Stimulated activated CD4-positive, alpha-beta T cell treated with anti-CD3 and anti-CD28 coated beads, Interleukin-12 subunit alpha, Interleukin-12 subunit beta, amount 100 ng/mL, for 4 hours (primary cell): ENCODE measurements around the gene CAMTA1.

Experiments
- DNase-seq: peaks from one replicate; pipeline ENCODE4 v3.0.0-alpha.2; 2020

CAMTA1 gene

DNA sequence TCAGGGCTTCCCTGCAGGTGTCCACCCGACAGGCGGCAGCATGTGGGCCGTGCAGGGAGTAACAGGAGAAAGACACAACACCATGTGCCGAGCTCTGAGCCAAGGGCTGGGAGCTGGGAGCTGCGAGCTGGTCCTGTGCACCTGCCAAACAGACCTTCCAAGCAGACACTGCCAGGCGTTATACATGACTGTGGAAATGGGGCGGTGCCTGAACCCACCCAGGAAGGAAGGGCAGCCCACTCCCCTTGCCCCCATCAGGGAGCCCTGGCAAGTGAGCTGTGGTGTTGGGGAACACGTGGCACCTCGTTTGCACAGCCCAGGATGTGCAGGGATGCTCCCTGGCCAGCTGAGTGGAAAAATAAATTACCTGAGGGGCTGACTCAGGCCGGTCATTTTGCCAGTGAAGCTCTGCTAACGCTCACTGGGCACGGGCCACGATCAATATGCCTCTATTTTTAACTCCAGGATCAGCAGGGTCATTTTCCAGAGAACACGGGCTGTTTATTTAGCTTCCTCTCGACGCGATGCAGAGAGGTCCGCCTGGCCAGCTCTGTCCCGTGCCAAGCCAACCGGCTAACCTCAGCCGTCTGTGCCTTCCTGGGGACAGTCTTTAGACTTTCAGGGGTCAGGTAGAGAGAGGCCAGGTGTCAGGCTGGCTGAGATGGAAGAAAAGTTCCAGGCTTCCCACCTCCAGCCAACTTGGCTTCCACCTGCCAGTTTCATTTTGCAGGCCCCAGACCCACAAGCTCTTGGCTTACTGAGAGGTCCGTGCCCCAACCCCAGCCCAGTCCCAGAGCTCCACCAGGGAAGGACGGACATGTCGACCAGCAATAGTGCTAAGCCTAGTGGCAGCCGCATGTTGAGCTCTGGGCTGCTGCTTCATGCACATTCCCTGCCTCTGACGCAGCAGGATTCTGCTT is 789.1 kb downstream of the CAMTA1 start:
- DNase-seq, result no peak

DNA sequence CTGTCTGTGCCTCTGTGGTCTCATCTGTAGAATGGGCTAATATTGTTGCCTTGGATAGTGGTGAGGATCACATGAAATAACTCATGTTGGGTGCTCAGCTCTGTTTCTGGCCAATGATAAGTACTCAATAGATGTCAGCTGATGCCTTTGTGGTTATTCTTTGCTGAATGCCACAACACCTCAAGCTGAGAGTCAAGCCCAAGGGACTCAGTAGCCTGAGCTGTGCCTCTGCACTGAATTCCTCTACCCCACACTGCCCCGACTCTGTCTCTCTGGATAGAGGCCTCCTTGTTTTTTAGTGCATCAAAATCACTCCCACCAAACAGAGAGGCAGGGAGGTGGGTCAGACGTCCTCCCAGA is 789.8 kb downstream of the CAMTA1 start:
- DNase-seq, result no peak

DNA sequence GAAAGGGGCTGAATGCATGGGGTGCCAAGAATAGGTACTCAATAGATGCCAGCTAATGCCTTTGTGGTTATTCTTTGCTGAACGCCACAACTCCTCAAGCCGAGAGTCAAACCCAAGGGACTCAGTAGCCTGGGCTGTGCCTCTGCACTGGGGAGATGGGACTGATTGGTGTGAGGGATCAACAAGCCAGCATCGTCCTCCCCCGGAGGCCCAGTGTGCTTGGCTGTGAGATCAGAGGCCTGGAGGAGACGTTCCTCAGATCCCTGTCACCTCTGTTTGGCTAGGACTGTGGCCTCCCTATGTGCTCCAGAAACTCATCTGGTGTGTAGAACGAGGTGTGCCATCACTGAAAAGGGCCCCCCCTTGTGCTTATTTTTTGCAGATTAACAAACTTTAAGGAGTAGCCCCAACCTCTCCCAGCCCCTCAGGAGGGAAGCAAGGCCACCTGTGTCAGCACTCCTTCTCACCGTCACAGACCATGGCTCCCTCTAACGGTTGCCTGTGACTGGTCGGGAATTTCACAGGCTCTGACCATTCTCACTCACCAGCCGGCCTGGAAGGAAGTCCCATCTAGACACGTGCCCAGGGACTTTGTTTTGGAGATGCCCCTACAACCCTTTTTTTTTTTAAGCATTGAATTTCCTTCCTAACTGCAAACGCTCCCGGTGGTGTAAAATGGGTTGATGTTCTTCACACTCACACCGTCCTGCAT is 791.8 kb downstream of the CAMTA1 start:
- DNase-seq, result no peak

DNA sequence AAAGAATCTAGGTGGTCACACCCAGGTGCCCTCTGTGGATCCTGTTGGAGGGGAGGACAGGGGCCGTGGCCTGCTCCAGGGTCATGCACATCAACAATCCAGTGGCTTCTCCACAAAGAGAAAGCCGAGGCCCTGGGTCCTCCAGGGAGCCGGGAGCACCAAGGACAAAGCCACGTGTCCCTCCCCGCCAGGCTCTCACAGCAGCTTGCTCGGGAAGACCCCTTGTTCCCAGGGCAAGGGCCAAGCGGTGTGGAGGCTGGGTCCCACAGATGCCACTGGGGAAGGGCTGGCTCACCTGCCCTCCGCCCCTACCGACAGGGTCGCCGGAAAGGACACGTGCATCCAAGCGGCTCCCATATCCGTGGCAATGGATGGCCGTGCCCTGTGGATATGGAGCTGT is 793.0 kb downstream of the CAMTA1 start:
- no peak for DNase-seq

DNA sequence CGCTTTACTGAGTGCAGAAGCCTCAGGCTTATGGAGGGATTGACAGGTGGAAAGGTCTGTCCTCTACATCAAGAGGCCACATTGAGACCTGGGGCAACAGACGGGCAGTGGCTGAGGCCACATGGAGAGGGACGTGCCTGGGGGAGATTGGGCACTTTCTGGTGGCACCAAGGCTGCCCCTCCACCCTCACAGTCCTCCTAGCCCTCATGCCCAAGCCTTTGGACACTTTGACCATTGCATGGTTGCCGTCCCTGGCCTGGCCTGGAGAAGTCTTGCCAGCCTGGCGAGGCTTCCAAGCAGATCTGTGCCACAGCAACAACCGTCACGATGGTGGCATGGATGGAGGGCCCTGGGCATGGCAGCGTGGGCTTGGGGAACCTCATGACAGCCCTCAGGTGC is 793.8 kb downstream of the CAMTA1 start:
- no peak for DNase-seq

DNA sequence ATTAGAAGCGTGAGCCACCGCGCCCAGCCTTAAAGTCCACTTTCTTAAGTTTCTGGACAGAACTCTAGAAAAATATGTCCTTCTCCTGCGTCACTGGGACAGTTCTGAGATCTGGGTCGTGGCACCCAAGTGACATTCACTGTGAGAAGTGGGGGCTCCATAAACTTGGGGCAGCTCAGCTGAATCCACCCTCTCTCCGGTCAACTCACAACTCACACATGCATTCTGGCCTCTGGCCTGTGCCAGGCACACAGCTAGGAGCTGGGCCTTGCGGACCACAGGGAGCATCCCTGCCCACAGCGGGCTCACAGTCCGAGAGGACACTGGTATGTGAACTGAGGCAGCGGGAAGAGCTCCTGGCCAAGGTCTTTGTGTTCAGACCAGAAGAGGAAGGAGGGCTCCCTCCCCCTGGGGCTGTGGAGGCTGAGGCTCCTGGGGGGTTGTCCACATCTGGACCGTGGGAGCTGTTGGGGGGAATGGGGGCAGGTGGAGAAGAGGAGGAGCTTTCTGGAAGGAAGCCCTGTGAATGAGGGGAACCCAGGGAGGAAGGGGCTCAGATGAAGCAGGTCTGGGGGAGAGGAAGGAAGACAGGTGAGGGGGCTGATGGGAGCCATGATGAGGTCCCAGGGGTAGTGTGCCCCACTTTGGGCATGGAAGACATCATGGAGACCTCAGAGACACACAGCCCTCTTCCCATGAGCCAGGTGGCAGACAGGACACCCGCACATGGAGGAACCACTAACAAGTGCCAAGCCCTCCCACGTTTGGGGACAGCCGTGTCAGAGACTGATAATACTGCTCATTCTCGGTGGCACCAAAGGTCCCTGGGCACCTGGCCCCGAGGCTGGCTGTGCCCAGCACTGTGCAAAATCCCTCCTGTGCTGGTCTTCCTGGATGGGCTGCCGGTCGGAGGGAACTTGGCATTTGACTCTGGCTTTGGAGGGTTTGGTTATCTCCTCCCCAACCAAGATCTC is 794.9 kb downstream of the CAMTA1 start:
- DNase-seq, result no peak

DNA sequence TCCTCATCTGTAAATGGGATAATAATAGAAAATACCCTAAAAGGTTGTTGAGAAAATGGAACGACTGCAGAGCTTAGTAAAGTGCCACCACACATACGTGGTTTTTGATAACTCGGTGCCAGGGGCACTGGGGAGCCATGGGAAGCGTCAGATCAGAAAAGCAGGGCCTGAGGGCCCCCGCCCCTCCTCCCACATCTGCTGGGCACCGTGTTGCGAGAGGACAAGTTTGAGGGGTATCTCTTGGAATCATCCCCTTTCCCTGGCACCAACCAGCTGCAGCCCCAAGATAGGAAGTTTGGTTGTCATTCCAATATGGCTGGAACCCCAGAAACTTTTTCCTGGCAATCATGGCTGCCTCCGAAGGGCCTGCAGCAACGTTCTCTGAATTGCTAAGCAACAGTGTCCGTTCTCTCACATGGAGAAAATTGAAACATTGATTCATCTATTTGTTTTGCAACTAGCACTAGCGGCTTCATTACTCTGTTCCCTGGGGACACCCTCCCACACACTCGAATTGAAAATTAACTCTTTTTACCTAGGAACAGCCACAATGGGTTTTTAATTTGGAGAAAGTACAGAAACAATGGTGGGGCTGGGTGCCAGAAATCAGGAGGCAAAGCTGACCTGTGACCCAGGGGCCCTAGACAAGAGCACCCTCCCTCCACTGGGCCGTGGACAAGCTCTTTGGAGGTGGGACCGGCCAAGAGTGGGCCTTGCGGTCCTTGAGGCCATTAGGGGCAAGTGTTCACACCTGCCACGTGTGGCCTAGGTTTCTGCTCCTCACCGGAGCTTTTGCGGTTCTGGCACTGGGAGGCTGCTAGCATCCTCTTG is 795.9 kb downstream of the CAMTA1 start:
- DNase-seq, result no peak

DNA sequence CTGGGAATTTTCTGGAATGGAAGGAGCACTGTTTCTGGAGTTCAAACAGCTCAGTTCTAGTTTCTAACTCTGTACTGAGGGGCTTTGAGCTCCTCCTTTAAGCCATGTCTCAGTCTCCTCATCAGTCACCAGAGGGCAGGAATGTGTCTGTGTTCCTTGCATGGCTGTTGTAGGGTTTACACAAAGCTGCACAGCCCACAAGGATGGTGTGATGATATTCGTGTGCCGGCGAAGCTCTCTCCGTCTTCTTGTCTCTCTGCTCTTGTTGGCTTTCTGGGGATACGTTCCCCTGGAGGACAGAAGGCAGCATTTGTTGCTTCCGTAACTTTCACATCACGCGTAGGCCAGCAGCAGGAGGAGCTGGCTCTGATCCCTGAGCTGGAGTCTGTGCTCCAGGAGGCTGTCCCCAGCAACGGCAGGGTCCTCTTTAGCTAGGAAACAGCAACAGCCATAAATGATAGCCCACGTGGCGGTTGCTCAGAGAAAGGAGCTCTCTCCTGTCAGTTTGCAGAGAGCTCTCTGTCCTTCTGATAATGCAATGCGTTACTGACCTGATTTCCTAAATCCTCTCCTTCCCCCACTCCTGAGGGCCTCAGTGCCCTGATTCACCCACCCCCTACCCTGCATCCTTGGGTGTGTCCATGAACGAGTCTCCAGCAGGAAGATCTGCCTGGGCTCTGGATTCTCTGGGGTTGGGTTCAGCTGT is 796.7 kb downstream of the CAMTA1 start:
- DNase-seq, result no peak

DNA sequence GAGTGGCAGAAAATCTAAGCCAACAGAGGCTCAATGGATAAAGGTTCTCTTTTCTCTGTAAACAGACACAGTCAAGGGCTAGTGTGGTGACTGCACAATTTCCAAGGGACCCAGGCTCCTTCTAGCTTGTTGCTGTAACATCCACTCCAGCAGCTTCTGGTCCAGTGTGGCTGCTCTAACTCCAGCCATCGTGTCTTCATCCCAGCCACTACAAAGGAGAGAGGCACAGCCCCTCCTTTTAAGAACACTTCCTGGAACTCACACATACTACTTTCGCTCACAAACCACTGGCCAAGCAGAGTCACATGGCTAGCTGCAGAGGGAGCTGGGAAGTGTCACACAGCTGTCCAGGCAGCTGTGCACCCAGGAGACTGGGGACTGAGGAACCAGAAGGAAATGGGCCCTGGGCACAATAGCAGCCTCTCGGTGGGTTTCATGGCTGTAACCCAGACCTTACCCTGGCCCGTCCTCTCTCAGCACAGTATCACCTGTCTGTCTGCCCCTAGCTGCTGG is 797.3 kb downstream of the CAMTA1 start:
- DNase-seq, result no peak

DNA sequence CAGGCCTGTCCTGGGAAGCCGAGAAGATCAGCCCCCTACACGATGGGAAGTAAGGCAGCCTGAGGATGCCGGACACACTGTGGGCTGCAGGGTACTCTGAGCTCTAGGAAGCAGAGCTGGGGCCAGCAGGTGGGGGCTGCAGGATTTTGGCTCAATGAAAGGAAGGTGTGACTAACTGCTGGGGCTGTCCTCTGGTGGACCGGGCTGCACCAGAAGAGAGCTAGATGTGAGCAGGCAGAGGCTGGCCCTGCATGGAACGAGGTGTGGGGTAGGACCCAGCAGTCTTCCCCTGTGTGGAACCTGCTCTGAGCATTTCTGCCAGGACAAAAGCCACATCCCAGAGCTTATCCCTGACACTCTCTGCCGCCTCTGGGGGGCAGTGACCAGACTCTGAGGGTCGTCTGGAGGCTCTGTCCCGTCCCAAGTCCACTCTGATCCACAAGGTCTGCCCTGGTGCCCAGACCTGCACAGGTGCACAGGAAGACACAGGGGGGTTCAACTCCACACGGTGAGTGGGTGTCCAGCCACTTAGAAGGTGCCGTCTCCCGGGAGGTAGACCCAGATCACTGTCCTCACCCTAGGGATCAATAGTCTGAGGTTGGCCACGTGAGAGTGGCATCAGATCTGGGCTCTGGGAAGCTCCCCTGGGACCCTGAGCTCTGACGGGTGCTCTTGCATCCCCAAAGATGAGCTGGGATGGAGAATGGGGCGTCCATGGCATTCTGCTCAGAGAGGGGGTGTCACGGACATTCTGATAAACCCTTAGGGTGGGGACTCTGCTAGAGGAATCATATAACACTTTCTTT is 798.2 kb downstream of the CAMTA1 start:
- no peak for DNase-seq

DNA sequence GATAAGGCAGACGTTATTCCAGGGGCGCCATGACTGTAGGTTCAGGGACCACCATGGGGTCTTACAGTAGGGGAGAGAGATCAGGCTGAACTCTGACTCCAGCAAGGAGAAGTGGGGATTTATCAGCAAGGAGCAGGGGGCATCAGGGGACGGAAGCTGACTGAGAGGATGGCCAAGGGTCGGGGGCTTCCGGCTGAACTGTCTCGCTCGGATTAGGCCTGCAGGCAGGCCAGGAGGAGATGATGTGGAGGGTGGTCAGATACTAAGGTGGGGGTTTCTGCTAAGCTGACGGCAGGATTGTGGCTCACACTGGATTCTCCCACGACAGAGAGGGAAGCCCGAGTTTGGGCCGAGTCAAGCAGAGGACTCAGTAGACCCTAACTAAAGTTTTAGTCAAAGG is 798.9 kb downstream of the CAMTA1 start:
- no peak for DNase-seq

DNA sequence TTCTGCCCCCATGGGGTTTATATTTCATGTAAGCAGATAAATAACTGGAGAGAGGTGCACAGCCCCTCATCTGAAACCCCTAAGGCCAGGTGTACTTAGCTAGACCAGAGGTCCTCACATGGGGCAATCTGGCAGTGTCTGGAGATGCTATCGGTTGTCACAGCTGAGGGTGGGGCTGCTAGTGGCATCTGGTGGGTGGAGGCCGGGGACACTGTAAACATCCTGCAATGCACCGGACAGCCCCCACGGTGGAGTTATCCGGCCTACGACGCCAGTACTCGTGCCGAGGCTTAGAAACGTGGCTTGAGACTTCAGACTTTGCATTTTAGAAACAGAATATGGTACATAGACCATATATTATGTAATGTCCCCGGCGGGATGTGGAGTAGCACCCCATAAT is 799.4 kb downstream of the CAMTA1 start:
- no peak for DNase-seq

DNA sequence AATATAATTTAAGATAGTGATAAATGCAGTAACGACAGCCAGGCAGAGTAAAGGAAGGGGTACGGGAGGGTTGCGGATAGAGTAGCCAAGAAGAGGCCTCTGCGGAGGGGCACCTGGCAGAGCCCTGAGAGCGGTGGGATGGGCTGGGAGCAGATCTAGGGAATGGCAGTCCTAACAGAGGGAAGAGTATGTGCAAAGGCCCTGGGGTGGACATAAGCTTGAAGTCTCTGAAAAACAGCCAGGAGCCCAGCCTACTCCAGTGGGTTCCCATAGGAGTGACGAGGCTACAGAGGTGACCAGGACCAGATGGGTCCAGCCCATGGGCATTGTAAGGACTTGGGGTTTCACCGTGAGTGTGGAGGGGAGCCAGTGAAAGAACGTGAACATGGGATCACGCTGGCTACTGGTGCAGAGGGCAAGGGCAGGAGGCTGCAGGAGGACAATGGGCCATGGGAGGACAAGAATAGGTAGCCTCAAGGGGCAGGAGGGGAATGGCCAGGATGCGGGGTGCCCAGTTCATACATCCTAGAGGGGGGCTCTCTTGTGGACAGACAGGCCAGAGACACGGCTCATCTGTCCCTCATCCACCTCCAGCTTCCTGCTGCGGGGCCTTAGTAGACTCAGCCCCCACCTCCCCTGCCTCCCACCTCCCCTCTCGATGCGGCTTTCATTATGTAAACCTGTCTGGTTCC is 800.1 kb downstream of the CAMTA1 start:
- no peak for DNase-seq

DNA sequence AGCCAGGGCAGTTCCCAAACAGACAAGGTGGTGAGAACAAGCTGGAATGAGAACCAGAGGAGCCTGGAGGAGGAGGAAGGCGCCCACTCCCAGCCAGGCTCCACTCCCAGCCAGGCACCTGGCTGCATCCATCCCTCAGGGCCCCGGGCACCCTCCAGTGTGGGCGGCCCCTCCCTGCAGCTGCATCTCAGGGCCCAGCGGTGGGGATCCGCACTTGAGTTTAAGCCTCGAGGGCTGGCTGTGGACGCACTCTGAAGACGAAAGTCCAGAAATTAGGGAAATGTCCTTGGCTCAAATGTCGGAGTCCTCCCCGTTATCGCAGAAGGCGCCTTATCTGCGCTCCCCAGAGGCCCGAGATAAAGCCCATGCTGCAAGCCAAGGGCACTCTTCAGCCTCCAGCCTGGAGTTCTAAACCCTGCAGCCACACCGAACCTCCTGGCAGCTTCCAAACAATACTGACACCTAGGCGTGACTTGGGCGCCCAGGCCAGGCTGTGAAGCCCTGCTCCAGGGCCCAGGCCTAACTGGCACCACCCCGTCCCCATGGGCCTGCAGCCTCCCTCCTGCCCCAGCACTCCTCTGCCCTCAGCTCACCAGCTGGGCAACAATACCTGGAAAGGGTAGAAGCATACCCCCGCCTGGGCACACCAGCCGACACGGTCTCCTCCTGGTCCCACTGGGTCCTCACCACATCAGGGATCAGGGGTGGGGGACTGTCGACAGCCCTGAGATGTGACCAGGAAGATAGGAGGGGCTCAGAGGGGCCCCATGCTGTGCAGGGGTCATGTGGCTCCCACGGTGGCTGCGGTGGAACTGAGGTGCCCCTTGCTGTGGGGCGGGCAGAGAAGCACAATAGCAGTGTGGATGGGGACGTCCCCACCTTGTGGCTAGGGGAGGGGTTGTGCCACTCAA is 801.0 kb downstream of the CAMTA1 start:
- DNase-seq, result no peak

DNA sequence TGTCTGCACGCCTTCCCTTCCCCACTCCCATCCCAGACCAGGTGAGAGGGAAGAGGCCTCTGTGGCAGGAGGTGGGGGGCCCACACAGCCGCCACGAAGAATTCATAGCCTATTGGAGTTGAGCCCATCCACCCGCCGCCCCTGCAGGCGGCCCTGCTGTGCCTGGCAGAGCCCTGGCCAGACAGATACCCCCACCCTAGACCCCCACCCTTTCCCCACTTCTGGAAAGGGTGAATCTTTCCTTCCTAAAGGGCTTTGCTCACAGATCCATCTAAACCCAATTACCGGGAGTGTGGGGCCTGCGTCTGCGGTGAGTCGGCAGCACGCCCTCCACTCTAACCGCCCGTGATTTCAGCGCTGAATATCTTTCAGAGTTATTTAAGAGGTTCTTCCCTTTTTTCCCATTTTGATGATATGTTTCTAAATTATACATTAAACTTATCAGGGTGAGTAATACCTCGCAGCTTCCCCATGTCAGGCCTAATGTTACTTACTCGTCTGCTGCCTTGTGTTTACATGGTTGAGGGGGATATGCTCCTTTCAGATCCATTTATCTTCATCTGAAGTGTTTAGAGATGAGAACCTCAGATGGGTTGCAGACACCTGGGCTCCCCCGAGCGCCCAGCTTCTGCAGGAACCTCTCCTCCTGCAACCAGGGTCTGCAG is 802.0 kb downstream of the CAMTA1 start:
- no peak for DNase-seq

DNA sequence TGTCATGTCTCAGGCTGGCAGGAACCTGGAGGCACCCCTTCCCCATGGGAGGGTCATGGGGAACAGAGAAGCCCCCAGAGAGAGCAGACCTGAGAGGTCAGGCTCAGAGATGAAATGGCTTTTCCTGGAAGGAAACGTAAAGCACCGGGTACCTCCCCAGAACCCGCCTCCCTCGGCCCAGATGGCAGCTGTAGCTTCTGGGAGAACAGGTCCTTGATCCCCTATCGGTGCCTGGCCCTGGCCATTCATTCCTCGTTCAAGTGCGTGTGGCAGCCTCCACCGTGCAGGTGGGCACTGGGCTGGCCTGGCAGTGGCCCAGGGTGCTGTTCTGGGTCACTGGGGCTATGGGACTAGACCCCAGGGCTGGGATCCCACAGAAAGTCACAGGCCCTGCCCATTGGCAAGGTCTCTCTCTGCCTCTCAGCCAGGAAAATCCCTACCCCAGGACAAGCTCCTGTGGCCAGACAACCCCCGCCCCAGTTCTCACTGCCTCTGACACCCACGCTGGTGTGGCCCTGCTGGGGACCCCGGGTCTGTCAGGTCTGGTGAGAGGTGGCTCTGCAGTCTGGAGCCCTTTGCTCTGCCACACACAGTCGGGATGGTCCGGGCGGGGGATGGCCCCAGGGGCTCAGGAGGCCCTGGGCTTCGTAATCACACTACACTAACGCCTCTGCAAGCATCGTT is 802.7 kb downstream of the CAMTA1 start:
- no peak for DNase-seq

DNA sequence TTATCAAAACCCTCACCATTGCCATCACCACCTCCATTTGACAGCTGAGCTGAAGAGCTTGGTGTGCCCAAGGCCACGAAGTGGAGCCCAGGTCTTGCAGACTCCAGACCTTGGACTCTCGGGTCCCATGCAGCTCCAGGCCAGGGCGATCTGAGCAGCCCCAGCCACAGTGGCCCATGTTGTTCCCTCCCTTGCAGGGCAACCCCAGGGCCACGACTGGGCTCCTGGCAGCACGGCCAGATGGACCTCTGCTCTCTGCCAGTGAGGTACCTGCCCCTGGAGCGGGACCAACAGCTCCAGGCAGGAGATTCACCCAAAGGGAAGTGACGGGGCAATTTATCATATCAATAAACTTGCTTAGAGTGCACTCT is 803.2 kb downstream of the CAMTA1 start:
- no peak for DNase-seq
